Cardiac muscle cell (in vitro differentiated cells and primary cell): ENCODE data around the gene USP7. TPM values are rescaled to one million over a fixed set of nuclear protein-coding genes. Genes with fewer than 3 reads are reported as not detected.
"Not testable (repeated sequence)": the region's sequence is repeated elsewhere in the genome, so short reads cannot be mapped to it uniquely, and the experiment has no call there.

Source experiments
- DNase-seq, 2 donors: peaks; one replicate each; pipeline versions ENCODE4 v3.0.0 to v3.0.0-alpha.2; 2010 to 2017; ENCODE audit warnings: low read depth in 1 of 2, low spot score in 1 of 2
- H3K27ac ChIP-seq: fragments of 200-600 bp; sonication (generic); 2 replicates; pipeline ENCODE4 v1.5.1; 2016
- H3K27me3 ChIP-seq: fragments of 200-600 bp; sonication (generic); 2 replicates; pipeline ENCODE4 v1.6.0; 2016; ENCODE audit warnings: control low read depth
- H3K36me3 ChIP-seq: fragments of 200-600 bp; sonication (generic); 2 replicates; pipeline ENCODE4 v1.5.1; 2016; ENCODE audit warnings: control low read depth
- H3K4me1 ChIP-seq: fragments of 200-600 bp; sonication (generic); 2 replicates; pipeline ENCODE4 v1.8.1; 2017; ENCODE audit warnings: low read depth, mild to moderate bottlenecking, mixed run types
- H3K4me3 ChIP-seq: fragments of 200-600 bp; sonication (generic); 2 replicates; pipeline ENCODE4 v1.5.1; 2016; ENCODE audit warnings: mild to moderate bottlenecking
- H3K9me3 ChIP-seq: fragments of 200-600 bp; sonication (generic); 2 replicates; pipeline ENCODE4 v1.5.1; 2017; ENCODE audit warnings: low read depth, mild to moderate bottlenecking, control low read depth
- CTCF ChIP-seq: IDR thresholded peaks from 2 replicates; pipeline ENCODE4 v1.5.1; 2012; ENCODE audit warnings: low read depth, mild to moderate bottlenecking, low read length
- polyA plus RNA-seq: library from polyadenylated mRNA; unstranded; fragments of >200 nt; fragmentation: Nextera tagmentation; extraction: Ambion mirVana; gene quantifications from 2 replicates; pipeline ENCODE4 v1.2.1, GENCODE V29; 2016
- total RNA-seq: library from RNA; depleted of rRNA; stranded (reverse); fragments of >200 nt; gene quantifications from 2 replicates; pipeline ENCODE4 v1.2.3, GENCODE V29; 2016

The USP7 gene
- total and polyA plus RNA-seq, 2 experiments from 2014 or later, result 45.1 to 77.0 TPM

- H3K27me3 ChIP-seq, result no peaks in the 10 kb centered on the region
- no peaks in the 10 kb centered on the region for H3K4me1 ChIP-seq
- H3K36me3 ChIP-seq, result peaks cover 7% of the 10 kb centered on the region
- no peak overlapping the region for H3K27ac ChIP-seq
- no peak overlapping the region for H3K4me3 ChIP-seq
- no peak for TF ChIP-seq CTCF
- no peak for DNase-seq
- no peaks in the 10 kb centered on the region for H3K9me3 ChIP-seq
Observed at GRCh38 chr16:8847623-8848022, 116.1 kb downstream of the USP7 start.

GRCh38 chr16:8847145-8847544 is 116.6 kb downstream of the USP7 start:
- no peak overlapping the region for H3K4me3 ChIP-seq
- peaks cover 7% of the 10 kb centered on the region for H3K36me3 ChIP-seq
- no peak overlapping the region for H3K27ac ChIP-seq
- no peaks in the 10 kb centered on the region for H3K27me3 ChIP-seq
- no peak for DNase-seq
- TF ChIP-seq CTCF, result no peak
- no peaks in the 10 kb centered on the region for H3K9me3 ChIP-seq
- no peaks in the 10 kb centered on the region for H3K4me1 ChIP-seq

GRCh38 chr16:8846401-8846932 is 117.2 kb downstream of the USP7 start:
- Histone ChIP-seq H3K27me3 (no peaks in the 10 kb centered on the region), H3K4me1 (no peaks in the 10 kb centered on the region), H3K4me3 (no peak overlapping the region), H3K27ac (no peak overlapping the region), H3K9me3 (no peaks in the 10 kb centered on the region), H3K36me3 (peaks cover 7% of the 10 kb centered on the region)
- DNase-seq, result no peak
- no peak for TF ChIP-seq CTCF

GRCh38 chr16:8845699-8846298 is 117.9 kb downstream of the USP7 start:
- no peaks in the 10 kb centered on the region for H3K9me3 ChIP-seq
- H3K4me3 ChIP-seq, result no peak overlapping the region
- TF ChIP-seq CTCF, result no peak
- no peak overlapping the region for H3K27ac ChIP-seq
- peaks cover 7% of the 10 kb centered on the region for H3K36me3 ChIP-seq
- H3K4me1 ChIP-seq, result no peaks in the 10 kb centered on the region
- no peak for DNase-seq
- no peaks in the 10 kb centered on the region for H3K27me3 ChIP-seq

GRCh38 chr16:8843296-8843695 is 120.4 kb downstream of the USP7 start:
- not testable (repeated sequence) for H3K4me1 ChIP-seq, H3K4me3 ChIP-seq, H3K27me3 ChIP-seq, DNase-seq, H3K27ac ChIP-seq, H3K9me3 ChIP-seq, H3K36me3 ChIP-seq

Other genes with a start within 250 kb of the USP7 start
- 8.1 TPM in 2 replicates for gene TMEM186, start 166.3 kb downstream of the USP7 start, total RNA-seq
- 23.9 and 38.3 TPM in 2 replicates for gene TMEM186, start 166.3 kb downstream of the USP7 start, polyA plus RNA-seq
- gene PMM2, start 166.1 kb downstream of the USP7 start, total RNA-seq, result 12.2 and 14.2 TPM in 2 replicates
- gene PMM2, start 166.1 kb downstream of the USP7 start, polyA plus RNA-seq, result 11.7 and 12.9 TPM in 2 replicates
- 158 and 165 TPM in 2 replicates for gene CARHSP1, start 94.9 kb downstream of the USP7 start, total RNA-seq
- 125 and 174 TPM in 2 replicates for gene CARHSP1, start 94.9 kb downstream of the USP7 start, polyA plus RNA-seq
- not detected in 2 replicates for gene LITAFD, start 81.6 kb downstream of the USP7 start, total RNA-seq
- 0.43 TPM in 1 of 2 replicates, not detected in the other for gene LITAFD, start 81.6 kb downstream of the USP7 start, polyA plus RNA-seq
- 44.7 and 60.0 TPM in 2 replicates for gene HAPSTR1, start 127.7 kb upstream of the USP7 start, total RNA-seq
- gene HAPSTR1, start 127.7 kb upstream of the USP7 start, polyA plus RNA-seq, result 26.5 and 27.8 TPM in 2 replicates